Measurements from ENCODE around the gene PCBP4. TPM values are rescaled to one million over a fixed set of nuclear protein-coding genes. Genes with fewer than 3 reads are reported as not detected.
"Not testable (repeated sequence)": the region's sequence is repeated elsewhere in the genome, so short reads cannot be mapped to it uniquely, and the experiment has no call there.

PCBP4 gene
- total RNA-seq, 4 donors from 2014 or later = 31.3 to 44.7 (median 37.7) TPM

GRCh38 chr3:51929420-51930003, 37.7 kb downstream of the PCBP4 start:
- no peak overlapping the region for H3K27ac ChIP-seq
- H3K4me3 ChIP-seq = no peak overlapping the region
- no peaks in the 10 kb centered on the region for H3K4me1 ChIP-seq
- H3K27me3 ChIP-seq = no peaks in the 10 kb centered on the region
- DNase-seq = no peak
- no peaks in the 10 kb centered on the region for H3K9me3 ChIP-seq
- H3K36me3 ChIP-seq = peaks cover 0 to 23% (median 0%) of the 10 kb centered on the region in 3 donors
- TF ChIP-seq CTCF (IDR thresholded peaks at IDR 0.05) (no peak), POLR2A (IDR thresholded peaks at IDR 0.05) (no peak)

GRCh38 chr3:51928981-51929380, 38.3 kb downstream of the PCBP4 start:
- not testable (repeated sequence) for H3K27me3 ChIP-seq, H3K27ac ChIP-seq, H3K9me3 ChIP-seq, H3K4me3 ChIP-seq, DNase-seq, H3K4me1 ChIP-seq
- H3K36me3 ChIP-seq = peaks cover 0 to 17% (median 0%) of the 10 kb centered on the region in 3 donors

- H3K27me3 ChIP-seq = no peaks in the 10 kb centered on the region
- DNase-seq = no peak
- H3K9me3 ChIP-seq = no peaks in the 10 kb centered on the region
- no peak overlapping the region for H3K4me3 ChIP-seq
- no peak overlapping the region for H3K27ac ChIP-seq
- H3K36me3 ChIP-seq = peaks cover 0 to 12% (median 0%) of the 10 kb centered on the region in 3 donors
- TF ChIP-seq CTCF (IDR thresholded peaks at IDR 0.05) = no peak
- TF ChIP-seq POLR2A (IDR thresholded peaks at IDR 0.05) = no peak
- H3K4me1 ChIP-seq = no peaks in the 10 kb centered on the region
Observed at GRCh38 chr3:51928438-51928837, 38.8 kb downstream of the PCBP4 start.

GRCh38 chr3:51927061-51927977, 39.9 kb downstream of the PCBP4 start:
- Histone ChIP-seq H3K4me3 (no peak overlapping the region), H3K27ac (no peak overlapping the region), H3K36me3 (peaks cover 0 to under 1% (median 0%) of the 10 kb centered on the region in 3 donors), H3K4me1 (no peaks in the 10 kb centered on the region), H3K9me3 (no peaks in the 10 kb centered on the region), H3K27me3 (no peaks in the 10 kb centered on the region)
- no peak for DNase-seq
- no peak for TF ChIP-seq CTCF (IDR thresholded peaks at IDR 0.05)
- TF ChIP-seq POLR2A (IDR thresholded peaks at IDR 0.05) = no peak

GRCh38 chr3:51921081-51921578, 46.1 kb downstream of the PCBP4 start:
- no peak for DNase-seq

More at GRCh38 chr3:51921081-51921578, 46.1 kb downstream of the PCBP4 start:
- no peak overlapping the region for H3K27ac ChIP-seq
- H3K4me1 ChIP-seq = no peaks in the 10 kb centered on the region
- no peaks in the 10 kb centered on the region for H3K27me3 ChIP-seq
- no peaks in the 10 kb centered on the region for H3K36me3 ChIP-seq
- H3K9me3 ChIP-seq = no peaks in the 10 kb centered on the region
- TF ChIP-seq POLR2A (IDR thresholded peaks at IDR 0.05) (no peak), CTCF (IDR thresholded peaks at IDR 0.05) (no peak)
- no peak overlapping the region for H3K4me3 ChIP-seq
